ENCODE measurements around the gene PPARG. TPM values are rescaled to one million over a fixed set of nuclear protein-coding genes. Genes with fewer than 3 reads are reported as not detected.

PPARG gene
- total and polyA plus RNA-seq, 2 of the 13 experiments (the other 11 are each of a cell fraction or from before 2014, with no cell fraction given), result 13.9 to 58.3 TPM

DNA sequence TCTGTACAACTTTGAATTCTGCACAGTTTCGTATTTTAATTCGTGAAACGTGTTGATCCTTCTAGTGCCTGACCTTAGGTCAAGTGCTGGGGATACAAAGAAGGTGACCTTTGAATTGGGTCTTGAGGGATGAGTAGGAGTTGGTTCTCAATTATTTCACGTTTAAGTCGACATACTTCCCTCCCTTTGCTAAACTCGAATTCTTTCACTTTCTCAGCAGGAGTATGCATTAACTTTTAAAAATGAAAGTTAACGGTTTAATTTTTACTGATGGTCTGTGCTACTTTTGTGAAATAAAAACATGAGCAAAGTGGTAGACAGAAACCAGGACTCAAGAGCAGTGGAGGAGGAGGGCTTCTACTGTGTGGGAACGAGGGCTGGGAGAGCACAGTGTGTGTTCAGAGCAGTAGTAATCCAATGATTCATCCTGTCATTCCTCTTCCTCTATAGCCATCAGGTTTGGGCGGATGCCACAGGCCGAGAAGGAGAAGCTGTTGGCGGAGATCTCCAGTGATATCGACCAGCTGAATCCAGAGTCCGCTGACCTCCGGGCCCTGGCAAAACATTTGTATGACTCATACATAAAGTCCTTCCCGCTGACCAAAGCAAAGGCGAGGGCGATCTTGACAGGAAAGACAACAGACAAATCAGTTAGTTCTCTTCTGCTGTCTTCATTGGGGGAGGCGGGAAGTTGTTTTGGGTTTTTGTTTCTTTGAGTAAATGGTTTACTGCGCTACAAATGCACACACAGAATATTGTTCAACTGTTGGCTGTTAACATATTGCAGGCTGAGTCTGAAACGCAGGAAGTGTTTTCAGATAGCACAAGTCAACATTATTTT is 116.8 kb downstream of the PPARG start (continued):
- TF ChIP-seq, protein P1, sequence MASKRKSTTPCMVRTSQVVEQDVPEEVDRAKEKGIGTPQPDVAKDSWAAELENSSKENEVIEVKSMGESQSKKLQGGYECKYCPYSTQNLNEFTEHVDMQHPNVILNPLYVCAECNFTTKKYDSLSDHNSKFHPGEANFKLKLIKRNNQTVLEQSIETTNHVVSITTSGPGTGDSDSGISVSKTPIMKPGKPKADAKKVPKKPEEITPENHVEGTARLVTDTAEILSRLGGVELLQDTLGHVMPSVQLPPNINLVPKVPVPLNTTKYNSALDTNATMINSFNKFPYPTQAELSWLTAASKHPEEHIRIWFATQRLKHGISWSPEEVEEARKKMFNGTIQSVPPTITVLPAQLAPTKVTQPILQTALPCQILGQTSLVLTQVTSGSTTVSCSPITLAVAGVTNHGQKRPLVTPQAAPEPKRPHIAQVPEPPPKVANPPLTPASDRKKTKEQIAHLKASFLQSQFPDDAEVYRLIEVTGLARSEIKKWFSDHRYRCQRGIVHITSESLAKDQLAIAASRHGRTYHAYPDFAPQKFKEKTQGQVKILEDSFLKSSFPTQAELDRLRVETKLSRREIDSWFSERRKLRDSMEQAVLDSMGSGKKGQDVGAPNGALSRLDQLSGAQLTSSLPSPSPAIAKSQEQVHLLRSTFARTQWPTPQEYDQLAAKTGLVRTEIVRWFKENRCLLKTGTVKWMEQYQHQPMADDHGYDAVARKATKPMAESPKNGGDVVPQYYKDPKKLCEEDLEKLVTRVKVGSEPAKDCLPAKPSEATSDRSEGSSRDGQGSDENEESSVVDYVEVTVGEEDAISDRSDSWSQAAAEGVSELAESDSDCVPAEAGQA (IDR thresholded peaks at IDR 0.05; ENCODE audit: low read depth), result peak; percentile 31; the same call in 1 of the 2 replicates
- TF ChIP-seq, protein P1 (CRISPR knock-in tag; IDR thresholded peaks at IDR 0.05; ENCODE audit: borderline replicate concordance), result no peak
- TF ChIP-seq ZNF652 (CRISPR knock-in tag; IDR thresholded peaks at IDR 0.05; ENCODE audit: borderline replicate concordance, low read depth) (no peak), KDM6A (CRISPR knock-in tag; IDR thresholded peaks at IDR 0.05; ENCODE audit: low read depth) (peak; percentile 88), PPARG (CRISPR knock-in tag; conservative IDR thresholded peaks at IDR 0.05) (peak; percentile 73), XRCC5 (optimal IDR thresholded peaks at IDR 0.05; ENCODE audit: low read length) (peak; percentile 64), KDM3A (CRISPR knock-in tag; IDR thresholded peaks at IDR 0.05; ENCODE audit: low read depth) (peak; percentile 53; the same call in 1 of the 2 replicates), MTA1 (CRISPR knock-in tag; IDR thresholded peaks at IDR 0.05; ENCODE audit: borderline replicate concordance) (peak; percentile 94), KLF15 (CRISPR knock-in tag; IDR thresholded peaks at IDR 0.05; ENCODE audit: borderline replicate concordance) (no peak; the same call in 1 of the 2 replicates), GATA4 (IDR thresholded peaks at IDR 0.05; ENCODE audit: borderline replicate concordance, low read depth) (peak; percentile 66; the same call in 1 of the 2 replicates), MED8 (CRISPR knock-in tag; IDR thresholded peaks at IDR 0.05; ENCODE audit: insufficient replicate concordance) (peak; percentile 87), FOXP1 (IDR thresholded peaks at IDR 0.05) (peak; percentile 75), FOXP1 (CRISPR knock-in tag; IDR thresholded peaks at IDR 0.05) (peak; percentile 97), ZNF317 (CRISPR knock-in tag; IDR thresholded peaks at IDR 0.05) (peak; percentile 98), MED1 (CRISPR knock-in tag; IDR thresholded peaks at IDR 0.05) (peak; percentile 99), HCFC1 (IDR thresholded peaks at IDR 0.05; ENCODE audit: low read depth, low read length) (no peak)
- TF ChIP-seq, protein P2, sequence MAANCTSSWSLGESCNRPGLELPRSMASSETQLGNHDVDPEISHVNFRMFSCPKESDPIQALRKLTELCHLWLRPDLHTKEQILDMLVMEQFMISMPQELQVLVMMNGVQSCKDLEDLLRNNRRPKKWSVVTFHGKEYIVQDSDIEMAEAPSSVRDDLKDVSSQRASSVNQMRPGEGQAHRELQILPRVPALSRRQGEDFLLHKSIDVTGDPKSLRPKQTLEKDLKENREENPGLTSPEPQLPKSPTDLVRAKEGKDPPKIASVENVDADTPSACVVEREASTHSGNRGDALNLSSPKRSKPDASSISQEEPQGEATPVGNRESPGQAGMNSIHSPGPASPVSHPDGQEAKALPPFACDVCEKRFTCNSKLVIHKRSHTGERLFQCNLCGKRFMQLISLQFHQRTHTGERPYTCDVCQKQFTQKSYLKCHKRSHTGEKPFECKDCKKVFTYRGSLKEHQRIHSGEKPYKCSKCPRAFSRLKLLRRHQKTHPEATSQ (CRISPR knock-in tag; IDR thresholded peaks at IDR 0.05; ENCODE audit: borderline replicate concordance), result peak; percentile 61; the same call in 1 of the 2 replicates
- TF ChIP-seq, protein P3, sequence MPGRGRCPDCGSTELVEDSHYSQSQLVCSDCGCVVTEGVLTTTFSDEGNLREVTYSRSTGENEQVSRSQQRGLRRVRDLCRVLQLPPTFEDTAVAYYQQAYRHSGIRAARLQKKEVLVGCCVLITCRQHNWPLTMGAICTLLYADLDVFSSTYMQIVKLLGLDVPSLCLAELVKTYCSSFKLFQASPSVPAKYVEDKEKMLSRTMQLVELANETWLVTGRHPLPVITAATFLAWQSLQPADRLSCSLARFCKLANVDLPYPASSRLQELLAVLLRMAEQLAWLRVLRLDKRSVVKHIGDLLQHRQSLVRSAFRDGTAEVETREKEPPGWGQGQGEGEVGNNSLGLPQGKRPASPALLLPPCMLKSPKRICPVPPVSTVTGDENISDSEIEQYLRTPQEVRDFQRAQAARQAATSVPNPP (CRISPR knock-in tag; IDR thresholded peaks at IDR 0.05), result 0 out of 2 replicates have a peak, but pooled peaks have one; percentile 30
- TF ChIP-seq, protein P4, sequence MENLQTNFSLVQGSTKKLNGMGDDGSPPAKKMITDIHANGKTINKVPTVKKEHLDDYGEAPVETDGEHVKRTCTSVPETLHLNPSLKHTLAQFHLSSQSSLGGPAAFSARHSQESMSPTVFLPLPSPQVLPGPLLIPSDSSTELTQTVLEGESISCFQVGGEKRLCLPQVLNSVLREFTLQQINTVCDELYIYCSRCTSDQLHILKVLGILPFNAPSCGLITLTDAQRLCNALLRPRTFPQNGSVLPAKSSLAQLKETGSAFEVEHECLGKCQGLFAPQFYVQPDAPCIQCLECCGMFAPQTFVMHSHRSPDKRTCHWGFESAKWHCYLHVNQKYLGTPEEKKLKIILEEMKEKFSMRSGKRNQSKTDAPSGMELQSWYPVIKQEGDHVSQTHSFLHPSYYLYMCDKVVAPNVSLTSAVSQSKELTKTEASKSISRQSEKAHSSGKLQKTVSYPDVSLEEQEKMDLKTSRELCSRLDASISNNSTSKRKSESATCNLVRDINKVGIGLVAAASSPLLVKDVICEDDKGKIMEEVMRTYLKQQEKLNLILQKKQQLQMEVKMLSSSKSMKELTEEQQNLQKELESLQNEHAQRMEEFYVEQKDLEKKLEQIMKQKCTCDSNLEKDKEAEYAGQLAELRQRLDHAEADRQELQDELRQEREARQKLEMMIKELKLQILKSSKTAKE (CRISPR knock-in tag; IDR thresholded peaks at IDR 0.05; ENCODE audit: borderline replicate concordance), result peak; percentile 97

All from HepG2 (cell line).